Lung microvascular endothelial cell (primary cell): ENCODE results near the gene CYP2R1. TPM values are rescaled to one million over a fixed set of nuclear protein-coding genes. Genes with fewer than 3 reads are reported as not detected.
A peak's percentile ranks its signal among the peaks of the same experiment; 100 is the strongest.
"Not testable (repeated sequence)": the region's sequence is repeated elsewhere in the genome, so short reads cannot be mapped to it uniquely, and the experiment has no call there.

Experiments used
- DNase-seq, 2 donors: peaks; one replicate each; pipeline versions ENCODE4 v3.0.0 to v3.0.0-alpha.2; 2010; ENCODE audit warnings: low read depth in 2 of 2
- total RNA-seq: library from RNA; depleted of rRNA; stranded (reverse); fragments of >200 nt; gene quantifications from 2 replicates; pipeline ENCODE4 v1.2.1, GENCODE V29; 2014

CYP2R1 gene
- total RNA-seq, 1 donor from 2014 or later = 5.8 TPM

- peak; percentile 27 to 63 for DNase-seq
Observed at GRCh38 chr11:14894657-14895598, 2.9 kb upstream of the CYP2R1 start.

DNA sequence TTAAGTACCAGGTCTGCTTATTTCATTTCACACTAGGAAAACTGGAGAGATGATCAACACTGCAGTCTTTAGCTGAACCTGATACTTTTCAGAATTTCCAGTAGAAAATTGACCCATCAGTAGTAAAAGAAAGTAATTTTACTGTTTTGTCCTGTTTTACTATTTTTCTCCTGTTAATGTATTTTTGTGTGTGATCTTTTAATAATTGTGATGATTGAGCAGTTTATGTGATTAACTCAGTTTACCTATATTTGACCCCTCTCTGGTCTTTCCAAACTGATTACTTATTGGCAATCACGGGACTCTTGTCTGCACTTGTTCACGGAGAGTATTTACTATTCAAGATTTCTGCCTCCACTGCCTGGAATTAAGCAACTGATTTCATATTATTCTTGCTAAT, 546 bp upstream of the CYP2R1 start:
- no peak for DNase-seq

- peak; percentile 92 for DNase-seq
Observed at GRCh38 chr11:14891143-14892035, 642 bp downstream of the CYP2R1 start.

DNA sequence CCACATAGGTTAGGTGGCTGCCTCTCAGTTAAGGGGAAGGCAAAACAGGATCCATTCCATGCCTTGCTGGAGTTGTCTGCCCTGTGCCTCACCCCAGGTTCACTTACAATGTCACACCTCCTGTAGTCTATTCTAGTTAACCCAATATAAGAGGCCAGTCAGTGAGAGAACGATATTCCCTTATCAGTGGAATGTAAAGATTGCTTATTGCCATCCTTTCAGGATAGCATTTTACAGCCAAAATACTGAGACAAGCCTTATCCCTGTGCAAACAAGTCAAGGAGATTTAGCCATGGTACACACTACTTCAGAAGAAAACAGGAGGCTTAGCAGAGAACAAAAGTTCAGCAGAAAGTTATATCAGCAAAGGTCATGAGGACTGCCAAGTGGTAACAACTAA, 5.5 kb downstream of the CYP2R1 start:
- no peak for DNase-seq

GRCh38 chr11:14884667-14885273, 7.3 kb downstream of the CYP2R1 start:
- DNase-seq = no peak

- DNase-seq = not testable (repeated sequence)
Observed at GRCh38 chr11:14883683-14884082, 8.3 kb downstream of the CYP2R1 start.

DNA sequence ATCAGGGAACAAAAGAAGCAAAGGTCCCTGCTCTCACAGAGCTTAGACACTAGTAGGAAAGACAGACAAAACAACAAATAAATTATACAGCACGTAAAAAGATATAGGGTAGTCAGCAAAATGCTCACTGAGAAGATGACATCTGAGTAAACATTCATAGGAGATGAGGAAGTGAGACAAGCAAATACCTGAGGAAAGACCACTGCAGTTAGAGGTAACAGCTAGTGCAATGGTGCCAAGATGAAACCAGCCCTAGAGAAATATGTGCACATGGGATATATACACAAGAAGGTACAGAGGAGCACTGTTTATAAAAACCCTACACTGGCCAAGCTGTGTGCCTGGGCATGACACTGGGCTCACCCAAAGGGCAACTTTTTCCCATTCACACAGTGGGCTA, 9.8 kb downstream of the CYP2R1 start:
- DNase-seq = no peak

DNA sequence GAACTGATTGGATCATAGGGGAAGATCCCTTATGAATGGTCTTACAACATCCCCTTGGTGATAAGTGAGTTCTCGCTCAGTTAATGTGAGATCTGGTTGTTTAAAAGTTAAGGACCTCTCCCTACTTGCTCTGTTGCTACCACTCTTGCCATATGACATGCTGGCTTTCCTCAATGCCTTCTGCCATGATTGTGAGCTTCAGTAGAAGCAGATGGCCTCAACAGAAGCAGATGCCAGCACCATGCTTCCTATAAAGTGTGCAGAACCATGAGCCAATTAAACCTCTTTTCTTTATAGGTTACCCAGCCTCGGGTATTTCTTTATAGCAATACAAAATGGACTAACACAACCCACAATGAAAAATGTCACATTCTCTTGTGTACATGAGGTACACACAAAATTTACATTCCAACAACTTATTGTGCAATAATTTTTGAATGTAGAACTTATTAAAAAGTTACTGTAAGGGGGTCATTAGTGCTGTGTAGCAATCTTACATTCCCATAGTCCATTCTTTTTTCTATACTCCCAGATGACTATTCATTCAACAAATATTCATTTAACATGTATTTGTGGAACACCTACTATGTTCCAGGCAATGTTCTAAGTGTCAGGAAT, 10.3 kb downstream of the CYP2R1 start:
- no peak for DNase-seq

DNA sequence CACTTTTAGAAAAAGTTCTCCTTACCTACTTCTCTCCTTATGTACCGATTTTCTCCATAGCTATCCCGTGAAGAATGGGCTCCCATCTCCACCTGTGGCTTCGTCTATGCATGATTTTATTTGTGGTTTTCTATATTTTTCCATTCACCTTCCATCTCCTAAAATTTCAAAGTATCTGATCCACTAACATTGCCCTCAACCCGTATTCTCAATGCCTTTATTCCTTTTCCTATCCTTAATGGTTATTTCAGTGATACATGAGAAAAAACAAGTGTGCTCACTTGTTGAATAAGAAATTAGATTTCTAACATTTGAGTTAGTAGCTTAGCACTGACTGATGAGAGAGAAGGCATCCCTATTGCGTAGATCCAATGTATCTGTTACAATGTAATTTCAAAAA, 16.9 kb downstream of the CYP2R1 start:
- no peak for DNase-seq

- DNase-seq = no peak
Observed at GRCh38 chr11:14873632-14874031, 18.4 kb downstream of the CYP2R1 start.

GRCh38 chr11:14872032-14872431, 20.0 kb downstream of the CYP2R1 start:
- no peak for DNase-seq

- DNase-seq = not testable (repeated sequence)
Observed at GRCh38 chr11:14863775-14864174, 28.3 kb downstream of the CYP2R1 start.

DNA sequence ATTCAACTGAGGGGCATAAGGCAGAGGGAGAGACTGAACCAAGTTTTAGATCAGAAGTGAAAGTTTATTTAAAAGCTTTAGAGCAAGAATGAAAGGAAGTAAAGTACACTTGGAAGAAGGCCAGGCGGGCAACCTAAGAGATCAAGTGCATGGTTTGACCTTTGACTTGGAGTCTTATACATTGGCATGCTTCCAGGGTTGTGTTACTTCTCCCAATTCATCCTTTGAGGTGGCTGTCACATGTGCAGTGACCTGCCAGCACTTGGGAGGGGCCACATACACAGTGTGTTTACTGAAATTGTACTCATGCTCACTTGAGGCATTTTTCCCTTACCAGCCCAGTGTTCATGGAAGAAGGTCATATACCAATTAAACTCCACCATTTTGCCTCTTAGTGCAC, 30.4 kb downstream of the CYP2R1 start:
- no peak for DNase-seq

DNA sequence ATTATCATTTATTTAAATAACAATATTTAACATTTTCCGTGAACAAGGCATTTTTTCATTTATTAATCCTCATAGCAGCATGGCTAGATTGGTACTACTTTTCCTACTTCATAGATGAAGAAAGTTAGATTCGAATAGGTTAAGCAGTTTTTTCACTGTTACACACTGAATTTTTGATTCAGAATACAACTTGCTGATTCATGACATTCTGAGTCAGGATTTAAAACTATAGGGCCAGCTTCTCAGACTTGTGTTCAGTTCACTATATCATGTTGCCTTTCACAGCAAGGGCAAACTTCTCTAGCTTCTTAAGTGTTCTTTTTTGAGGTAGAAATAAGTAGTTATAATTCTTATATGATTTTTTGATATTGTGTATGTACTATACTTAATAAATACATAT, 31.5 kb downstream of the CYP2R1 start:
- no peak for DNase-seq

DNA sequence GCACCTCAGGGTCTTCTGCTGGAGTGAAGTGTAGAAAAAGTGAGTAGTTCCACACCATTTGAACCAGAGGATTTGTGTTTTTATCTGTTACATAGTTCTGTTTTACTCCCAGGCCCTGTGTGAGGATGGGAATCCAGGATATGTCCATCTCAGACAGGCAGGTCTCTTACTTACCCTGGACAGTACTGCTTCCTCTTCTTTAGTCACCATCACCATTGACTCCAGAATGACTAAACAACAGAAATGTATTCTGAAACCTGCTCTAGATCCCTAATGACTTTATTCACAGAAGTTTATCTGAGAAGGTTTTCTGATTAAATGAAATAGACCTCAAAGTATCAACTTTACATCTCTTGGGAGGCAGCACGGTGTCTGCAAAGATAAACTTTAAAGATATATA, 33.6 kb downstream of the CYP2R1 start:
- no peak for DNase-seq

DNA sequence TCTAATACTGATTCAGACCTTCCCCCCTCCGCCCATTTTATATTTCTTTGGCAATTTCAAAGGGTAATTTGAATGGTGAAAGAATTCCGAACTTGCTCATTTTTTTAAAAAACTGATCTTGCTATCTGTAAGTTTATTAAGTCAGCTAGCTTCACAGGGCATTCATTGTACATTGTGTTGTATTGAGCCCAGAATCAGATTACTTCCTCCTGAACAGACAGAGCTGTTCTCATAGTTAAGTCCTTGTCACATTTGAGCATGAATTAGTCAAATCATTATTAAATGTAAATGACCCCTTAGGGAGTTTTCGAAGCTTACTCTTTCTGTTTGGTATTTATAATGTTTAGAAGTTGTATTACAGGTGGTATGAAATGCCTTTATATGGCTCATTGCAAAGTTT, 34.4 kb downstream of the CYP2R1 start:
- no peak for DNase-seq

DNA sequence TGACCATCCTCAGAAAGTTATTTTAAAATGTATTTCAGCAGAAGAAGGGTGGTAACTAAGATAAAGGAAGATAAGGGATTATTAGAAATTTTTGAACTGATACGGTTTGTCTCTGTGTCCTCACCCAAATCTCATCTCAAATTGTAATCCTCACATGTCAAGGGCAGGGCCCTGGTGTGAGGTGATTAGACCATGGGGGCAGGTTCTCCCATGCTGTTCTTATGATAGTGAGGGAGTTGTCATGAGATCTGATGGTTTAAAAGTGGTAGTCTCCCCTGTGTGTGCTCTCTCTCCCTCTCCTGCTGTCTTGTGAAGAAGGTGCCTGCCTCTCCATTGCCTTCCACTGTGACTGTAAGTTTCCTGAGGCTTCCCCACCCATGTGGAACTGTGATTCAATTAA, 36.1 kb downstream of the CYP2R1 start:
- DNase-seq = no peak

- DNase-seq = no peak
Observed at GRCh38 chr11:14854057-14854456, 38.0 kb downstream of the CYP2R1 start.

DNA sequence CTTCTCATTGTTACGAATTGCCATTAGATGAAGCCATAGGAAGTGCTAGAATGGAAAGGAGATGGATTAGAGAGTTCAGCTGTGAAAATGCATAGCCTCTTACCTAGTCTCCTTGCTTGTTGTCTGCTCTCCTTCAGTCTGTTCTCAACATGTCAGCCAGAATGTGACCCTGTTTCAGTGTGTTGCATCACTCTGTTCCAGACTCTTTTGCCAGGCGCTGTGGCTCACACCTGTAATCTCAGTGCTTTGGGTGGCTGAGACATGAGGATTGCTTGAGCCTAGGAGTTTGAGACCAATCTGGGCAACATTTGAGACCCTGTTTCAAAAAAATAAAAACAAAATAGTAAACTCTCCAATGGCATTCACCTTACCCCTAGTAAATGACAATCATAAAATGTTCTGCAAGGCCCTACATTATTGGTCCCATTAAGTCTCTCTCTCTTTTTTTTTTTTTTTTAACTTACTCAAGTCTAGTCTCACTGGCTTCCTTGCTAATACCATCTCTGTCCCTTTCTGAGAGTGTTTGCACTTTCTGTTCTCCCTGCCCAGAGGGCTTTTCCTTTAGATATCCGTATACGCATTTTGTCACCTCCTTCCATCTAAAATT, 39.4 kb downstream of the CYP2R1 start:
- no peak for DNase-seq

DNA sequence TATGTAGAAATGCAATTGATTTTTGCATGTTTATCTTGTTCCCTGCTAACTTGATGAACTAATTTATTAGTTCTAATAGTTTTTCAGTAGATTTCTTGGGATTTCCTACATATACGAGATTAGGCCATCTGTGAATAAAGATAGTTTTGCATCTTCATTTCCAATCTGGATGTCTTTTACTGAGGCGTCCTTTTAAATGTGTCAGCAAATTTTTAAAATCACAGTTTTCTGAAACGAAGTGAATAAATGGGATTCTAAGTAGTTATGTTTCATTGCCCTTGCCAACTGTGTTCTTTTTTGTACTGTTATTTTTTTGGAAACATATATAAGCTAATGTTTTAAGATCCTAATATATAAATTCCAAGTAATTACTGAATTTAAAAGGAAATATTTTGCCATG, 50.0 kb downstream of the CYP2R1 start:
- DNase-seq = no peak
